A549 treated with Hydrocortisone at 1 μM for 4 hours (cell line): Measurements from ENCODE around the gene PSAT1. TPM values are rescaled to one million over a fixed set of nuclear protein-coding genes. Genes with fewer than 3 reads are reported as not detected.

ENCODE experiments used
- total RNA-seq: library from RNA; stranded (reverse); fragments of 200-300 nt; extraction: Qiagen RNA extraction; gene quantifications from 5 replicates; pipeline ENCODE4 v1.2.3, GENCODE V29; 2022

Gene PSAT1
- 147 to 180 TPM (median 169 TPM) in 5 replicates for total RNA-seq

GRCh38 chr9:78296893-78297671 is at the start of gene PSAT1:
Gene PSAT1, plus strand, starts transcription at chr9:78297125. Its CDS starts 86 bp downstream, at chr9:78297211.

Other genes with a start within 250 kb of the PSAT1 start
- gene CEP78, start 61.0 kb upstream of the PSAT1 start, total RNA-seq, result 16.8 to 20.6 TPM (median 17.2 TPM) in 5 replicates